Germinal center (tissue), 1 donor: ENCODE measurements around the gene BEGAIN.

Experiments
- DNase-seq: peaks from one replicate; pipeline ENCODE4 v3.0.0; 2012; ENCODE audit warnings: mixed read lengths, low spot score

BEGAIN gene

GRCh38 chr14:100581228-100582145, 5.7 kb downstream of the BEGAIN start:
- DNase-seq, result no peak

- DNase-seq, result no peak
Observed at GRCh38 chr14:100580316-100581227, 6.6 kb downstream of the BEGAIN start.

GRCh38 chr14:100578552-100578951, 8.7 kb downstream of the BEGAIN start:
- DNase-seq, result no peak

DNA sequence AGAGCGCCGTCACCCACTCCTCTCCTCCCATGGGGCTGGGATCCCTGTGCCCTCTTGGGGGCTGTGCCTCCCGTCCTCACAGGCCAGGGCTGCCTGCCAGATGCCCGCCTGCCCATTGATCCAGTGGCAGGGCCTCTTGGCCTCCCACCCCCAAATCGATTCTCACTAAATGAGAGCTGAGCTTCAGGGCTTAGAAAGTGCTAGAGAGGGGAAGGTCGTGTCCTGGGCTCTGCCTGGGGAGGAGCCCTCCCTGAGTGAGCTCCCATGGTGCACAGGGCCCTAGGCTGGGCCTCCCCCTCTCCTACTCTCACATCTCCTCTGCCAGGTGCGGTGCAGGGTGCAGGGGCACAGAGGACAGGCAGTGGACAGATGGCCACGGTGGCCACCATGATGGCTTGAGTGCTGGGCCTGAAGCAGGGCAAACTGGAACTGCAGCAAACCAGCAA, 9.2 kb downstream of the BEGAIN start:
- no peak for DNase-seq

- no peak for DNase-seq
Observed at GRCh38 chr14:100577321-100577985, 9.8 kb downstream of the BEGAIN start.

GRCh38 chr14:100576091-100577085, 10.8 kb downstream of the BEGAIN start:
- DNase-seq, result no peak

GRCh38 chr14:100575266-100575995, 11.8 kb downstream of the BEGAIN start:
- no peak for DNase-seq

DNA sequence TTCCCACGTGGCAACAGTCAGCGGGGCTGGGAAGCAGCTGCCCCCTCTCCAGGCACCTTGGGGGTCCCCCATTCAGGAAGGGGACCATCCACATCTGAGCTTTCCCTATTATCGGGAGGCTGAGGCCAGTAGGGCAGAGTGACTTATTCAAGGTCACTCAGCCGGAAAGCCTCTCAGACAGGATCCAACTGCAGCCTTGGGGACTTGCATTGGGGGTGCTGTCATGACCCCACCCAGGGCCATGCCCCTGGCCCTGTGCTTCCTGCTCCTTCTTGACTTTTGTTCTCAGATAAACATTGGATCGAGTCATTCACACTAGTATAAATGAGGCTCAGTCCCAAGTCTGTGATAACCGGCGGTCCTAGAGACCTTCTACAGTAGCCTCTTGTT, 12.6 kb downstream of the BEGAIN start:
- no peak for DNase-seq

GRCh38 chr14:100573757-100574641, 13.2 kb downstream of the BEGAIN start:
- no peak for DNase-seq

DNA sequence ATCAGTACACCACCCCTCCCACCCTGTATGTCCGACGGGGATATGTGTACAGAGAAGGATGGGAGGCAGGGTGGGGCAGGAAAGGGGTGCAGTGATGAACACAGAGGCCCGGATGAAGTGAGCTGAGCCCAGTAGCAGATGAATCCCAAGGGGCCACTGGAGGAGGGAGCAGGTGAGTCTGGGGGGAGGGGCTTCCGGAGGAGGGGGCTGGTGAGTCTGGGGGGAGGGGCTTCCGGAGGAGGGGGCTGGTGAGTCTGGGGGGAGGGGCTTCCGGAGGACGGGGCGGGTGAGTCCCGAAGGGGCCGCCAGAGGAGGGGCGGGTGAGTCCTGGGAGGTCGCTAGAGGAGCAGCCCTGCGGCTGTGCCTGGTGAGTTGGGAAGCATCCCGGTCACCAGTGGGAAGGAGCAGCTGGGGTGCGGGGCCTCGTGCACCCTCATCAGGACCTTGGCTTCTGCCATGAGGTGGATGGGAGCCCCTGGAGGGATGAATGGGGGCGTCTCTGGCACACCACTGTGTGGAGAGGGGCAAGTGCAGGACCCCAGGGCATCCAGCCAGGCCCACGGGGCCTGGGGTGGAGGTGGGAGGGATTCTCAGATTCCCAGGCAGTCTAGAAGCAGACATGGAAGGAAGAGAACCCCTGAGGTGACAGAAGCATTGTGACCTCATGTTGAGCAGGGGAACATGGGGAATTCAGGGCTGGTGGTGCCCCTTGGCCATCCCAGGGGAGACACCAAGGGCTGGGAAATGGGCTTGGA, 14.0 kb downstream of the BEGAIN start:
- no peak for DNase-seq

DNA sequence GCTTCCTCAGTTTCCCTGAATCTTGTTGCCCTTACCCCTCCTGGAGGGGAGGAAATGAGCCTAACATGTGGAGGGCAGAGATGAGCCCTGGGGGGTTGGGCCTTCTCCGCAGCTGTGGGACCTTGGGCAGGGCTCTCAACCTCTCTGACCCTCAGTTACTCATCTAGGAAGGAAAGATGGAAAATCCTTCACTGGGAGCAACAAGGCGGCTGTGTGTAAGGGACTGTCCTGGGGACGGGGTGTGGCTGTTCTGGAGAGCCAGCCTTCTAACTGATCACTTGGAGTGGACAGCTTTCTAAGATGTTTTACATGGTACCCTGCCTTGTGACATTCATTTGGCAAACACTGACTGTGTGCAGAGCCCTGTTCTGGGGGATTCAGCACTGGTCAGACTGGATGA, 14.7 kb downstream of the BEGAIN start:
- DNase-seq, result no peak

DNA sequence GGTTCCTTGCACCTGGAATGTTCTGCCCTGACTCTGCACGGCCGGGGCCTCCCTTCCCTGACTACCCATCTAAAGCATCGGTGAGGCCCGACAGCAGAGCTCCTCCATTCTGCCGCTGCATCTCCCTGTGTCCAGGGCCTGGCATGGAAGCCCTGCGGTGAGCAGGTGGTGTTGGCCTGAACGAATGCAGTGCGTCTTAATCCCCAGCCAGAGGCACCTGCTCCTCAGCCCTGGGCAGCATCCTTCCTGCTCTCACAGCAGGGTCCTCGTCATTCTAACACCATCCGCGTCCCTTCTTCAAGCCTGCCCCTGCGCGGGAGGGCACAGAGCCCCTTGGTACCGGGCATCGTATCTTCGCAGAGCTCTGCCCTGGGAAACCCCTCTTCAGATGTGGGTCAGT, 15.4 kb downstream of the BEGAIN start:
- DNase-seq, result no peak

DNA sequence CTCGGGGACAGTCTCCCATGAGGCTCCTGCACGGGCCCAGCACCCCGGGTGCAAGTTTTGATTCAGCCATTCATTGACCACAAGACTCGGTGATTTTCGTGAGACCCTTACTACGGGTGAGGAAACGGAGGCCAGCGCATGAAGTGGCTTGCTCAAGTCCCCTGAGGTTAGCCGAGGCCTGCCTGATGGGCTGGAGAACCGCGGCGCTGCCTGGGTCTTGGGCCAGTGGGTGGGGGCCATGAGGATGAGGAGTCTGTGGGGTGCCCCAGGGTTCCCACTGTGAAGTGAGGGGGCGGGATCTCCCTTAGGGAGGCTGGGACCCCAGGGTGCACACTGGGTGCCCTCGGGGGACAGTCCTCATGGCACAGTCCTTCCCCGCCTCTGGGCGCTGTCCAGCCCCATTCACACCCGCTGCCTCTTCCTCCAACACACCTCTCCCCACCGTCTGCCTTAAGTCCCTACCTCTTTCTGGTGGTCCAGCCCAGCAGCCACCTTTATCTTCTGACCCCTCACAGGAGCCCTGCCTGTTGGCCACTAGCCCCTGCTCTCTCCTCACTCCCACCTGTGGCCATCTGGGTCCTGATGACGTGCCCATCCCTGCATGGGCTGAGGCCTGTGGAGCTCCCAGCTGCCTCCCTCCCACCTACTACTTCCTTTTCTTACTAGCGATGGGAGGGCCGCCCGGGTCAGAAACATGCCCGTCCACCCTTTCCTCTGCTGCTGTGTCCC, 16.3 kb downstream of the BEGAIN start:
- no peak for DNase-seq

GRCh38 chr14:100569734-100570286, 17.4 kb downstream of the BEGAIN start:
- no peak for DNase-seq

- DNase-seq, result no peak
Observed at GRCh38 chr14:100568998-100569733, 18.1 kb downstream of the BEGAIN start.

- no peak for DNase-seq
Observed at GRCh38 chr14:100568164-100568997, 18.8 kb downstream of the BEGAIN start.
